Measurements from ENCODE around the gene YPEL1.
"Not testable (repeated sequence)": the region's sequence is repeated elsewhere in the genome, so short reads cannot be mapped to it uniquely, and the experiment has no call there.

Gene YPEL1

GRCh38 chr22:21697880-21698279 is 37.7 kb downstream of the YPEL1 start:
- no peak for DNase-seq

DNA sequence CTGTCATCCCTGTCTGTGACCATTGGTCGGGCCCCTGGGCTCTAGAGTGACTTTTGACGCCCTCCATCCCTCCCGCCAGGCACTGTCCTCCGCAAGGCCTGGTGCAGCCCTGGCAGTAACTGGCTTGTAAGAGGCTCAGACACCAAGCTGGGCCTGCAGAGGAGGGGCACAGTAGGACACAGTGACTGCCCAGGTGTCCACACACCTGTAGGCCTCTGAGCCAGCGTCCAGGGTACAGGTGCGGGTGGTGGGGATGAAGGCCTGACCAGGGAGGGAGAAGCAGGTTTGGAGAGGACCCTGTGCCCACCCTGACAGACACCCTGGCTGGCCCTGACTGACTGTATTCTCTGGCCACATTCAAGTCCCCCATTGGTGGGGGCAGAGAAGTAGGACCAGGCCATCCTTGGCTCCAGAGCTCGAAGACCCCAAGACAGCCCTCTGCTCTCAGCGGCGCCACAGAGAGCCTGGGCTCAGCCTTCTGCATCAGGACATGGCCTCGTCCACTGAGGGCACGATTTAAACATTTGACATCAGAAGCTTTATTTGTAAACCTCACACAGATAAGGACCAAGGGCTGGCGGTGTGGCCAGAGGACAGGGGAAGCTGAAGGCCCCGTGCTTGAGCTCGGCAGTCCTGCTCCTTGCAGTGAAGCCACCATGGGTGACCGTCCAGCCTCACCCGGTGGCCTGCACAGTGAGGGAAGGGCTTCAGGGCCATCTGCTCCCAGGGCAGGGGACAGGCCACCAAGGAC is 38.4 kb downstream of the YPEL1 start:
- no peak for DNase-seq

GRCh38 chr22:21696115-21696514 is 39.5 kb downstream of the YPEL1 start:
- DNase-seq = no peak

DNA sequence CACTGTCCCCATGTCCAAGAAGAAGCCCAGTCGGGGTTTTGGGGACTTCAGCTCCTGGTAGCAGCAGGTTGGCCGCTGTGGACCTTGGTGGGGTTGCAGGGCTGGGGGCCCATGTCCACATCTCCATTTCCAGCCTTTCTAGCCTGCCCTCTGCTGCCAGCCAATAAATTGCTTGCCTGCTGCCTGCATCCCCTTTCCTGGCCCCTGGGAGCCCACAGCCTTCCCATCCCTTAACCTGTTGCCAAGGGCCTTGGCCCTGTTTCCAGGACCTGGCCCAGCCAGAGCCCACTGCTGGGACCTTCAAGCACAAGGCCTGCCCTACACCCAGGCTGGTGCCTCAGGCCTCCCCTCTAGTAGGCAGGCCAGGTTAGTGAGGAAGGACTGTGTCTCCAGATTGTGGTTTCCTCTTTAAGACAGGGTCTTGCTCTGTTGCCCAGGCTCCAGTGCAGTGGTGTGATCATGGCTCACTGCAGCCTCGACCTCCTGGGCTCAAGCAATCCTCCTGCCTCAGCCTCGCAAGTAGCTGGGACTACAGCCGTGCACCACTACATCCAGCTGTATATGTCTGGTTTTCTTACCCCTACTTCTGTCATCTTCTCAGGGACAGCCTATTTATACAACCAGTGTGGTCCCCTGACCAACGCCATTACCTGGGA is 40.0 kb downstream of the YPEL1 start:
- DNase-seq = no peak

- no peak for DNase-seq
Measured at GRCh38 chr22:21694795-21695429, 40.7 kb downstream of the YPEL1 start.

DNA sequence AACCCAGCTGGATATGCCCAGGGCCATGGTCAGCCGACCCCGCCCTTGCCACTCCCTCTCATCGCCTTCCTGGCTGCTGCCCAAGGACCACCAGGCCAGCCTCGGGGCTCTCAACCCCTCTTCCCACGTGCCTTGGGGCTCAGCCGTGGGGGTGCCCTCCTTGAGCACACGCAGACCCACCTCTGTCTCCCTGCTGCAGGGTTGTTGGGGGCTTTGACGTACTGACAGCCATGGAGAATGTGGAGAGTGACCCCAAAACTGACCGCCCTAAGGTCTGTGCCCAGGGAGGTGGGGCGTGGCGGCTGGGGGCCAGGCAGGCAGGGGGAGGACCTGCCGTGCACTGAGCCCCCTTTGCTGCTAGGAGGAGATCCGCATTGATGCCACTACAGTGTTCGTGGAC is 41.2 kb downstream of the YPEL1 start:
- DNase-seq = no peak

DNA sequence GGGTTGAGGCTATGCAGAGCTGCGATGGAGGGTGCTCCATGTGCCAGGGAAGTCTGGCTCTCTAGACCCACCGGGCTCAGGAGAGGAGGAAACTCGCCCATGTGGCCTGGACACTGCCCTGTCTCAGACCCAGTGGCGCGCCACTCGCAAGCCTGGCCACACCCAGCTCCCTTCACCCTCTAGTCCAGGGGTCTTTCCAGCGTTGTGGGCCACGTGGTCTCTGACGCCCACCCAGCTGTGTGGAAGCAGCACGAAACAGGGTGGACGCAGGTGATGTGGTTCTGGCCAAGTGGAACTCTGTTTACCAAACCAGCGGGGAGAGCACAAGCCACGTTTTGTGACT is 41.6 kb downstream of the YPEL1 start:
- DNase-seq = no peak

GRCh38 chr22:21693333-21693998 is 42.1 kb downstream of the YPEL1 start:
- no peak for DNase-seq

- DNase-seq = not testable (repeated sequence)
Measured at GRCh38 chr22:21692856-21693255, 42.7 kb downstream of the YPEL1 start.

DNA sequence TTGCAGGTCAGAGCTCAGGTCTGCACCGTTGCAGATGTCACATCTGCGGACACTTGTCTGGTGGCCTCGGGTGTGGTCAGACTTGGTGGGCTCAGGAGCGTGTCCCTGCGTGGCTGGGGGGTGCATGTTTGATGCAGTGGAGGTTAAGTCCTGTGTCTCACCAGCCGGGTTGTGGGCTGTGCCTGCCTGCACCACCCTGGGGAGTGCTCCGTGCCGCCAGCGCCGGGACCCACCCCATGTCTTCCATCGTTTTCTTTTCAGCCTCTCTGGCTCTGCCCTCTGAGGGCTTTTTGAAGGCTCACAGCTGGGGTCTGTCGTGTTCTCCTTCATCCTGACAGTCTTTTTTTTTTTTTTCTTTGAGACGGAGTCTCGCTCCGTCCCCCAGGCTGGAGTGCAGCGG is 43.8 kb downstream of the YPEL1 start:
- DNase-seq = no peak

DNA sequence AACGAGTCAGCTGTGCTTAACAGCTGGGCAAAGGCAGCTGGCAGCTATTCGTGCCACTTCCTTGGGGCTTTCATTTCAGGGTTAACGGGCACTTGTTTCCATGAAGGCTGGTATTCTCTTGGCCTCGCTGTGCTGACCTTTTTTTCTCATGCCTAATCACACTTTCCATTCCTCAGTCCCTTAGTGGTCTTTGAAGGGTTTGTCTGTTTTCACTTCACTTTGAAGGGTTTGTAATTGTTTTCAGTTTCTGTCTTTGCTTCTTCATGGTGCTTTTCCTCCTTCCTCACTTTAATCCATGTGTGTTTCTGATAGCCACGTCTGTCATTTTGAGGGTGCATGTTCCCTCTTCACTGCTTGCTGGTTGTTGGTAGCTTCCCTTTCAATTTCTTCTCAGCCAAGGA is 45.2 kb downstream of the YPEL1 start:
- peak; percentile 40 for DNase-seq

DNA sequence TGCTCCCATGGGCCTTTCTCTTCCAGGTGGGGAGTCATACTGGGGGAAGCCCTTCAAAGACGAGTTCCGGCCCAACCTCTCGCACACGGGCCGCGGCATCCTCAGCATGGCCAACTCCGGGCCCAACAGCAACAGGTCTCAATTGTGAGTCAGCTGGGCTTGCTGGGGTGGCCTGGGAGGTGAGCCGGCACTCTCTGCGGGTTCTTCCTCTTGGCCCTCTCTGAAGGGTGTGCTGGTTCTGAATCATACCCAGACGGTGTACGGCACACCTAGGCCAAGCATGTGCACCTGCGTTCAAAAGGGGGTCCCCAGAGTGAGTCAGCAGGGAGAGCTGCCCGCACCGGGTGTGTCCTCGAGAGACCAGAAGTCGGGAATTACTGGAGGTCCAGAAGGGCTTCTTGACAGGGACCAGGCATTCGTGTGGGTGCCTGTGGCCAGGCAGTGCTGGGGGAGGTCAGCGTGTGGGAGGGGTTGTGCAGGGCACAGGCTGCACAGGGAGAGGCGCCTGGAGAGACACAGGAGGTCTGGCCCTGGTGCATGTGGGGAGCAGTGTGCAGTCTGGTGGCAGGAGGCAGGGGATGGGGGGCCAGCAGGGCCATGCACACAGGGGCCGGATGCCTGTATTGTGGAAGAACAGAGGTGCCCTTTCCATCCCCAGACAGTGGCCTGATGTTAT is 46.8 kb downstream of the YPEL1 start:
- no peak for DNase-seq

- no peak for DNase-seq
Measured at GRCh38 chr22:21688341-21688705, 47.3 kb downstream of the YPEL1 start.

GRCh38 chr22:21687685-21688259 is 47.8 kb downstream of the YPEL1 start:
- DNase-seq = no peak

DNA sequence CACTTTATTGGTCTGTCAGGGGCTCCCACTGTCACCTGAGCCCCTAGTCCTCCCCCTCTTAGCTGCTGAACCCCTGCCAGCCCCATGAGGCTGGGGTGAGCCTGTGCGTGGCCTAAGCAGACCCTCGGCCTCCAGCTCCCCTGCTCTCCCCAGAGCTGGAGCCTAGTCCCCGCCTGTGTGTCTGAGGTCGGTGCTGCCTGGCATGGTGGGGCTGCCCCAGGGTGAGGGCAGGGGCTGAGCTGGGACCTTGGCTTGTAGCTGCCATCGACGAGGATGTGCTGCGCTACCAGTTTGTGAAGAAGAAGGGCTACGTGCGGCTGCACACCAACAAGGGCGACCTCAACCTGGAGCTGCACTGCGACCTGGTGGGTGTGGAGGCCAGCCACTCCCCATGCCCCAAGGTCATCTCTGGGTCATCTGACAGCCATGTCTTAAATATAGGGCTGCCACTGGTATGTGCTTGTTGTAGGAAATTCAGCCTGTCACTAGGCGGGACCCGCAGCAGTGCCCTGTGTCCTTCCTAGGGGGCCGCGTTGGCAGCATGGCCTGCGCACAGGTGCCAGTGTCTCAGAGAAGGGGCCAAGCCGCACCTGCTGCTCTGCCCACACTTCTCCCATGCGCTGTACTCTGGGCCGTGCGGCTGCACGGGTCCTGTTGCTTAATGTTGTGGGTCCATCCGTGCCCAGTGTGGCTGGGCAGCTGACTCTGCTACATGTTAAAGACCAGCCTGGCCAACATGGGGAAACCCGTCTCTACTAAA is 48.8 kb downstream of the YPEL1 start:
- DNase-seq = no peak

DNA sequence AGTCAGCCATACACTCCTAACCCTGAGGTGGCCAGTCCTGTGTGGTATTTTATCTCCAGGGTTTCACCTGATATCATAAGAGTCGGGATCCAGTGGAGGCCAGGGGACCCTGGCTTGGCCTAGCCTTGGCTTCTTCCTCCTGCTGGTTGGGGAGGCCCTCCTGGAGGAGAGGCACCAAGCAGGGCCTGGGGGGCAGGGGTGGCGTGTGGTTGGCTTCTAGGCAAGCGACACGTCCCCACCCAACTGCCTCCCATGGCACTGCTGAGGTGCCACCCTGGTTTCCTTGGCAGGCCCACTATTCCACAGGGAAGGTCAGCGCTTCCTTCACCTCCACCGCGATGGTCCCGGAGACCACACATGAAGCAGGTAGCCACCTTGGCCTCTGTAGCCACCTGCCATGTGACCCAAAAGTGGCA is 49.4 kb downstream of the YPEL1 start:
- no peak for DNase-seq

GRCh38 chr22:21685164-21685513 is 50.5 kb downstream of the YPEL1 start:
- no peak for DNase-seq

DNA sequence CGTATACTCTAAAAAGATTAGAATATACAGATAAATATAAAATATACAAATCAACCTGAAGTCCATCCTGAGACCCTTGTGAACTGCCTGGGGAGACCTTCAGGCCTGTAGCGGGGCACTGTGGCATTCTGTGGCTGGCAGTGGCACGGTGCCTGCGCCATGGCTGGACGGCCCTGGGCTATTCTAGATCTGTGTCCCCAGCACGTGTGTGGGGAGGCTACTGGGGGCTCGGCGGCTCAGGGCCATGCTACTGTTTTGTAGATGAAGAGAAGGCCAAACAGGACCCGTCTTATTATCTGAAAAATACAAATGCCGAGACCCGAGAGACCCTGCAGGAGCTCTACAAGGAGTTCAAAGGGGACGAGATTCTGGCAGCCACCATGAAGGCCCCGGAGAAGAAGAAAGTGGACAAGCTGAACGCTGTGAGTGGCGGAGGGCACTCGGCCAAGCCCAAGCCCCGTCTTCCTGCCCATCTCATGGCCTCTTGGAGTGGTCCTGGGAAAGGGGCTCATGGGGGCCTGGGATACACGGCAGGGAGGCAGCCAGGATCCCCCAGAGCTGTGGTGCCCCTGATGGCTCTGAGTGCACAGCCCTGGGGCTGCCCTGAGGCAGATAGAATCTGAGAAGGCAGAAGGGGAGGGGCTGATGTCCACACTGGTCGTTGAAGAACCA is 51.0 kb downstream of the YPEL1 start:
- no peak for DNase-seq

- DNase-seq = no peak
Measured at GRCh38 chr22:21683401-21683811, 52.2 kb downstream of the YPEL1 start.

DNA sequence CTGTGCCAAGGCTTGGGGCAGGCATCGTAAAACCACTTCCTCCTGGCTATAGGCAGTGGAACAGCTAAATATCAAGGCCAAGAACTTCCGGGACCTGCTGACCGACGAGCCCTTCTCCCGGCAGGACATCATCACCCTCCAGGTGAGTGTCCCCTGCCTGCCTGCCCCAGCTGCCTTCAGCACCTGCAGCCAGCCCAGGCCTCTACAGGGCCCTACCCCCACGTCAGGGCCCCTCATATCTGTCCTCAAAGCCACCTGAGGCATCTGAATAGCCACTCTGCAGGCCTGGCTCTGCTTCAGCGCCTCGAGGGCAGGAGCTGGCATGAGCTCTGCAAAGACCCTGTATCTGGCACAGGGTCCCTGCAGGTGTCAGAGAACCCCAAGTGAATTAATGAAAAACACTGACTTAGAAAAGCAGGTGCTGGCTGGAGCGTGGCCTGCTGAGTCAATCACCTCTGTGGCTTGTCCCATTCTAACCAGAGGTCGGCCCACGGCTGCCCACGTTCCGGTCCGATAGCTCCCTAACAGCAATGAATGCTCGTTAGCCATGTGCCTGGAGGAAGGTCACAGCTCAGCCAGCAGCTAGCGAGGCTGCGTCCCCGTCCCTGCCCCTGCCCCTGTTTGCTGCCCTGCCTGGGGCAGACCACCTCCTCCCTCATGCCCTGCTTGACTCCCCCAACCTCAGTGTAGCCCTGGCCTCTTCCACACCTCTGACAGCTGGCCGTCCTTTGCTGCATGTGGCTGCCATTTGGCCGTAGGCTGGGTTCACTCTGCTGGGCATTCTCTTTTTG is 53.0 kb downstream of the YPEL1 start:
- DNase-seq = no peak
